Duodenal mucosa (tissue), 2 donors: ENCODE results near the gene ULK4.

ENCODE experiments used
- H3K27ac ChIP-seq: one replicate; pipeline ENCODE4 v1.7.0; 2013; ENCODE audit warnings: low read depth, low read length
- H3K27me3 ChIP-seq, 2 donors: one replicate each; pipeline ENCODE4 v1.7.0; 2013; ENCODE audit warnings: low read length in 2 of 2, control low read depth in 1 of 2; ENCODE audit not compliant: insufficient read depth in 2 of 2, control insufficient read depth in 1 of 2
- H3K36me3 ChIP-seq, 2 donors: one replicate each; pipeline ENCODE4 v1.7.0; 2013; ENCODE audit warnings: low read length in 2 of 2, control low read depth in 1 of 2; ENCODE audit not compliant: insufficient read depth in 2 of 2, control insufficient read depth in 1 of 2
- H3K4me1 ChIP-seq, 2 donors: one replicate each; pipeline ENCODE4 v1.7.0; 2013; ENCODE audit warnings: low read length in 2 of 2, control low read depth in 1 of 2; ENCODE audit not compliant: insufficient read depth in 2 of 2, control insufficient read depth in 1 of 2
- H3K4me3 ChIP-seq, 2 donors: one replicate each; pipeline ENCODE4 v1.7.0; 2013; ENCODE audit warnings: low read length in 2 of 2, low read depth in 1 of 2
- H3K9ac ChIP-seq, 2 donors: one replicate each; pipeline ENCODE4 v1.7.0; 2013; ENCODE audit warnings: low read length in 2 of 2, low read depth in 1 of 2
- H3K9me3 ChIP-seq, 2 donors: one replicate each; pipeline ENCODE4 v1.7.0; 2013; ENCODE audit warnings: low read length in 2 of 2, control low read depth in 1 of 2; ENCODE audit not compliant: control insufficient read depth in 1 of 2

ULK4 gene

DNA sequence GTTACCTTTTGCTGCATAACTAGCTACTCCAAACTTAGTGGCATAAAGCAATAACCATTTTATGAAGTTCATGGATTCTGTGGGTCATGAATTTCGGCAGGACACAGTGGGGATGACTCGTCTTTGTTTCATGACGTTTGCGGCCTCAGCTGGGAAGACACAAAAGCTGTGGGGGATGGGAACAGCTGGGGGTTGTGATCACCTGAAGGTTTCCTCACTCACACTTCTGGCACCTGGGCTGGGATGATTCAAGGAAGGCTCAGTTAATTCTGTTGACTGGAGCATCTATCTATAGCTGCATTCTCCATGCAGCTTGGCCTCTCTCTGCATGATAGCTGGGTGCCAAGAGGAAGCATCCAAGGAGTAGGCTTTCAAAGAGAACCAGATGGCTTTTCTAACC is 332.8 kb downstream of the ULK4 start:
- H3K4me1 ChIP-seq = peaks cover 29 to 41% of the 10 kb centered on the region in 2 donors
- no peaks in the 10 kb centered on the region for H3K36me3 ChIP-seq
- H3K4me3 ChIP-seq = no peak overlapping the region
- H3K27ac ChIP-seq = no peak overlapping the region
- H3K9ac ChIP-seq = no peak overlapping the region
- H3K27me3 ChIP-seq = no peaks in the 10 kb centered on the region
- no peaks in the 10 kb centered on the region for H3K9me3 ChIP-seq

DNA sequence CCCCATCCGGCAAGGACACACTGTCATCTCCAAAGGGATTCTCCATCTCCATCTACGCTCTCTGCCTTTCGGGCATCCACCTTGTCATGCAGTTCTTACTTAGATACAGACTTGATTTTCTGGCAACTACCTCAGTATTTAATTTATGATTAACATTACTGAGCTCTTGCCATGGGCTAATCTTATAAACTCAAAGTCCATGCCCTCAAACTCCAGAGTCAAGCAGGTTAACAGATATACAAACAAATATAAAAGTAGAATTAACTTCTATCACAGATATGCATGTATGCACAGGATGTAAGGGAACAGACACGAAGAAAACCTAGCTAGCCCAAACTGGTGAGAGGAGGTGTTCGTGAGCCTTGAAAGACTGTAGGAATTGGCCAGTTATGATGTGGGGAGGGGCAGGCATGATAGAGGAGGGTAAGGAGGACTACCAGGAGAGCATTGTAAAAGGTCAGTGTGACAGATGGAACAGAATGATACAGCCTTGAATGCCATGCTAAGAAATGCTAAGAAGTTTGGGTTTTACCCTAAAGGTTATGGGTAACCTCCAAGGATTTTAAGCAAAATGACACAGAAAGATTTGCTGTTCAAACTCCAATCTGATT is 334.3 kb downstream of the ULK4 start:
- Histone ChIP-seq H3K36me3 (no peaks in the 10 kb centered on the region), H3K4me3 (peak overlapping the region in 1 of 2 donors; percentile 25), H3K9me3 (no peaks in the 10 kb centered on the region), H3K27ac (no peak overlapping the region), H3K4me1 (peaks cover 24 to 35% of the 10 kb centered on the region in 2 donors), H3K9ac (no peak overlapping the region), H3K27me3 (no peaks in the 10 kb centered on the region)

DNA sequence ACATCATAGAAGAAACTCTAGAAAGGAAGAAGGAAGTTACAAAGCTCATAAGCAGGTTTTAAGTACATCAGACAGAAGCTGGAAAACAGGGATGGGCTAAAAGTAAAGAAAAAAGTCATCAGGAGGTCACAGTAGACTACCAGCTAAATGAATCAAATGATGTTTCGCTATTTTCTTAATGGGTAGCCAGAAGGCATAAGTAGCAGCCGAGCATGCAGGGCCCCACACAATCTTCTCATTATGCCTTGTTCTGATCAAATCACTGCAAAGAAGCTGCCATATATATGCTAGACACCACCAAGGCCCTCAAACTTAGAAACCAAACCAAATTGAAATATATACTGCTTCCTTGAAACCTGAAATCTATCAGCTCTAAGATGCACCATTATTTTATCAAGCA is 349.1 kb downstream of the ULK4 start:
- H3K9ac ChIP-seq = no peak overlapping the region
- no peaks in the 10 kb centered on the region for H3K4me1 ChIP-seq
- H3K27me3 ChIP-seq = no peaks in the 10 kb centered on the region
- no peak overlapping the region for H3K4me3 ChIP-seq
- no peak overlapping the region for H3K27ac ChIP-seq
- H3K9me3 ChIP-seq = no peaks in the 10 kb centered on the region
- H3K36me3 ChIP-seq = no peaks in the 10 kb centered on the region

DNA sequence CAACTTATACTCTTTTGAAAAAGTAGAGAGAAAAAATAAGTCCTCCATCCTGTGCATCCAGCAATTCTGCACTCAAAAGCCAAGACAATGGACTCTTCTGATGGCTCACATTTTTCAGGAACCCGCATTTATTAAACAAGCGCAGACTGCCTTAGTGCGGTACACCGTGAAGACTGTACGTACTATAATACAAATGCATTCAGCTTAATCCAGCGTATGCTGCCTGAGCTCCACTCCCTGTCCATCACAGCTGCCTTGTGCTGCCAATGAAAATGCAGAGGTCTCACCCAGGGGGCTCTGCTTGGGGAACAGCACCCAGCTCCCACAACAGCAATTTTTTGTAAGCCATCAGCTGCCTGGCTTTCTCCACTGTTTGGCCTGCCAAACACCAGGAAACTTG is 350.9 kb downstream of the ULK4 start:
- Histone ChIP-seq H3K9ac (no peak overlapping the region), H3K36me3 (no peaks in the 10 kb centered on the region), H3K27me3 (no peaks in the 10 kb centered on the region), H3K4me1 (no peaks in the 10 kb centered on the region), H3K27ac (no peak overlapping the region), H3K9me3 (no peaks in the 10 kb centered on the region), H3K4me3 (no peak overlapping the region)

DNA sequence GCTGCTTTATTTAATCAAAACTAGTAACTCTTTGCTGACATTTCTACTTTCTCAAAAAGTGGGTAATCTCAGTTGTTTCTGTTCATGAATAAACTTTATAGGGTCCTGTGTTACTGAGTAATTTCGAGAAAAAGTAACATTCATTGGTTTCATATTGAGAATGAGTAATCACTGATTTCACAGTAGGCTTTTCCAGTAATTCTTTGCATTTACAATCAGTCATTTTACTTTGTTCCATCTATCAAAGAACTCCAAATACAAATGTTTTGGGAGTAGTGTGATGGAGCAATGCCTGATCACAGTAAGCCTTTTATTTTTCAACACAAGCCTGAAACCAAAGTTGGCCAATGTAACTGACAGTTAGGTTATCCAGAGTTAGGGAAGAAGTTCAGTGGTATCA is 353.6 kb downstream of the ULK4 start:
- no peak overlapping the region for H3K27ac ChIP-seq
- no peaks in the 10 kb centered on the region for H3K36me3 ChIP-seq
- H3K9ac ChIP-seq = no peak overlapping the region
- H3K9me3 ChIP-seq = no peaks in the 10 kb centered on the region
- no peak overlapping the region for H3K4me3 ChIP-seq
- no peaks in the 10 kb centered on the region for H3K4me1 ChIP-seq
- no peaks in the 10 kb centered on the region for H3K27me3 ChIP-seq

DNA sequence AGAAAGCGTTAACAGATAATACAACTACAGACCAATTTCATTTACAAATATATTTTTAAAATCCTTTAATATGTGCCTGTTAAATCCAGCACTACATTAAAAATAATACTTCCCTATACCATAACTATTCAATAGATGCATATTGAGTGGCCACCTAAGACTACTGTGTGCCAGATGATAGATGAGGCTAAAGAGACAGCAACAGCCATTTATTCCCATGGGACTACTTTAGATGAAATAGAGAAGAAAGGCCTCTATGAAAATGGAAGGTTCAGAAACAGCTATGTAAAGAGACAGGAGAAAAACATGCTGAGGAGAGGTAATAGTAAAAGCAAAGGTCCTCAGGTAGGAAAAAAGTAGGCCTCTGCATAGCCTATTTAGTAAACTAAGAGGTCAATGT is 358.1 kb downstream of the ULK4 start:
- no peaks in the 10 kb centered on the region for H3K36me3 ChIP-seq
- no peaks in the 10 kb centered on the region for H3K4me1 ChIP-seq
- no peak overlapping the region for H3K27ac ChIP-seq
- no peak overlapping the region for H3K9ac ChIP-seq
- no peaks in the 10 kb centered on the region for H3K9me3 ChIP-seq
- no peak overlapping the region for H3K4me3 ChIP-seq
- no peaks in the 10 kb centered on the region for H3K27me3 ChIP-seq

DNA sequence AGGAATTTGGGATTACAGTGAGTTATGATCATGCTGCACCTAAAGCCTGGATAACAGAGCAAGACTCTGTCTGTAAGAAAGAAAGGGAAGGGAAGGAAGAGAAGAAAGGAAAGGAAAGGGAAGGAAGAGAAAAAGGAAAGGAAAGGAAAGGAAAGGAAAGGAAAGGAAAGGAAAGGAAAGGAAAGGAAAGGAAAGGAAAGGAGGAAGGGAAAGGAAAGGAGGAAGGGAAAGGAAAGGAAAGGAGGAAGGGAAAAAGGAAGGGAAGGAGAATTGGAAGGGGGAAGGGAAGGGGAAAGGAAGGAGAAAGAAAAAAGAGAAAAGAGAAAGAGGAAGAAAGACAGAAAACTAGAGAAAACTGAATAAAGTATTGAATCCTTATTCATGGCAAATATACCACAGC is 359.8 kb downstream of the ULK4 start:
- Histone ChIP-seq H3K9me3 (no peaks in the 10 kb centered on the region), H3K9ac (no peak overlapping the region), H3K27me3 (no peaks in the 10 kb centered on the region), H3K4me3 (no peak overlapping the region), H3K4me1 (no peaks in the 10 kb centered on the region), H3K27ac (no peak overlapping the region), H3K36me3 (no peaks in the 10 kb centered on the region)

DNA sequence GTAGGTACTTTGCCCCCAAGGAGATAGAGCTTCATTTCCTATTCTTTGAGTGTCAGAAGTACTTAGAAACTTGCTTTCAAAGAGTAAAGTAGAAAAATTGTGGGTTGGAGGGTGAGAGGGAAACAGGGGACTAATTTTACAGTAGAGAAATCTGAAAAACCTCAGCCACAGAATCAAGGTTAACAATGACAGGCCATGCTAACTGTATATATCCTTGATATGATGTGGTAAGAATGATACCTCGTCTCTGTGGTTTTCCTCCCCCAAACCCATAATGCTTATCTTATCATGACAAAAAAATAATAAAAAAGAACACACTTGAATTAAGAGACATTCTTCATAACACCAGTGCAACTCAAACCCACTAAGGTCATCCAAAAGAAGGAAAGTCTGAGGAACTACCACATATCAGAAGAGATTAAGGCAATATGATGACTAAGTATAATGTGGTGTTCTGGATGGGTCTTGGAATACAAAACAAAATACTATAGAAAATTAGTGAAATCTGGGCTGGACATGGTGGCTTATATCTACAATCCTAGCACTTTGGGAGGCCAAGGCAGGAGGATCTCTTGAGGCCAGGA is 360.4 kb downstream of the ULK4 start:
- H3K4me1 ChIP-seq = no peaks in the 10 kb centered on the region
- no peaks in the 10 kb centered on the region for H3K9me3 ChIP-seq
- H3K36me3 ChIP-seq = no peaks in the 10 kb centered on the region
- no peak overlapping the region for H3K4me3 ChIP-seq
- H3K9ac ChIP-seq = no peak overlapping the region
- no peaks in the 10 kb centered on the region for H3K27me3 ChIP-seq
- H3K27ac ChIP-seq = no peak overlapping the region

DNA sequence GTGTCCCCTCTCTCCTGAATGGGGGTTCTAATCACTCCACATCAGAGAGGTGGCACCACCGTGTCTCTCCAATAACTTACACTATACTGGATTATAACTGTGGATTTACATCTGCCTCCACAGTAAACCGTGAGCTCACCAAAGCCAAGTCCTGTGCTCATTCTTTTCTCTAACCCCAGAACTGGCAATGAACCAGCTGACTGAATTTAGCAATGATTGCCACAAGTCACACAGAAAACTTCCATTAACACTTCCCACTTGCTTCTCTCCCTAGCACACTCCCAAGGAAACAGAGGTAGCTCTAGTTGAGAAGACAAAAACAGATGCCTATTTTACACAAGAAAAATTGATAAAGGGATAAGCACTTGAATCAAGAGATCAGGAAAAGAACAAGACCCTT is 361.3 kb downstream of the ULK4 start:
- Histone ChIP-seq H3K27me3 (no peaks in the 10 kb centered on the region), H3K27ac (no peak overlapping the region), H3K9ac (no peak overlapping the region), H3K36me3 (no peaks in the 10 kb centered on the region), H3K9me3 (no peaks in the 10 kb centered on the region), H3K4me3 (no peak overlapping the region), H3K4me1 (no peaks in the 10 kb centered on the region)

DNA sequence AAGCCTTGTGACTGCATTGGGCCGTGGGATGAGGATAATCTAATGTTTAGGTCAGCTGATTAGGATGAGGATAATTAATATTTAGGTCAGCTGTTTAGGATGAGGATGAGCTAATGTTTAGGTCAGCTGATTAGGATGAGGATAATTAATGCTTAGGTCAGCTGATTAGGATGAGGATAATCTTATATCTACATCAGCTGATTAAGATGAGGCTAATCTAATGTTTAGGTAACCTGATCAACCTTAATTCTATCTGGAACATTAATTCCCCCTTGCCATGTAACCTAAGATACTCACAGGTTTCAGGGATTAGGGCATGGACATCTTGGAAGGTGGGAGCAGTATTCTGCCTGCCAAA is 362.8 kb downstream of the ULK4 start:
- no peak overlapping the region for H3K4me3 ChIP-seq
- no peaks in the 10 kb centered on the region for H3K4me1 ChIP-seq
- H3K9ac ChIP-seq = no peak overlapping the region
- no peaks in the 10 kb centered on the region for H3K27me3 ChIP-seq
- H3K27ac ChIP-seq = no peak overlapping the region
- no peaks in the 10 kb centered on the region for H3K9me3 ChIP-seq
- no peaks in the 10 kb centered on the region for H3K36me3 ChIP-seq
